Renal pelvis (tissue), 4 donors: ENCODE measurements around the gene ACBD3. TPM values are rescaled to one million over a fixed set of nuclear protein-coding genes. Genes with fewer than 3 reads are reported as not detected.

Source experiments
- DNase-seq: peaks from one replicate; pipeline ENCODE4 v3.0.0-alpha.2; 2013
- polyA plus RNA-seq, 3 donors: library from polyadenylated mRNA; unstranded; fragments of 120-200 nt; gene quantifications; one replicate each; pipeline ENCODE4 v1.2.1, GENCODE V29; 2013; ENCODE audit not compliant: insufficient read length in 3 of 3

ACBD3 gene
- polyA plus RNA-seq, 3 donors, result 42.9 to 57.0 (median 55.0) TPM

DNA sequence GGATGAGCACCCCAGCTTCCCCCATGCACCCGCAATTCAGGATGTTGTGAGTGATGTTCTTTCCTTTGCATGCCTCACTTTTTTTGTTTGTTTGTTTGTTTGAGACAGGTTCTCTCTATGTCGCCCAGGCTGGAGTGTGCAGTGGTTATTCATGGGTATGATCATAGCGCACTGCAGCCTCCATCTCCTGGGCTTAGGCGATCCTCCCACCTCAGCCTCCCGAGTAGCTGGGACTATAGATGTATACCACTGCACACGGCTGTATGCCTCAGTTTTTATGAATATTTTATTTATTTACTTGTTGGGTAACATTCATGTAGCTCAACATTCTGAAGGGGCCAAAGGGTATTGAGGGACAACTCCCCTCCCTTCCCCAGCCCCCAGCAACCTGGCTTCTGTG, 69.2 kb downstream of the ACBD3 start:
- DNase-seq, result no peak

DNA sequence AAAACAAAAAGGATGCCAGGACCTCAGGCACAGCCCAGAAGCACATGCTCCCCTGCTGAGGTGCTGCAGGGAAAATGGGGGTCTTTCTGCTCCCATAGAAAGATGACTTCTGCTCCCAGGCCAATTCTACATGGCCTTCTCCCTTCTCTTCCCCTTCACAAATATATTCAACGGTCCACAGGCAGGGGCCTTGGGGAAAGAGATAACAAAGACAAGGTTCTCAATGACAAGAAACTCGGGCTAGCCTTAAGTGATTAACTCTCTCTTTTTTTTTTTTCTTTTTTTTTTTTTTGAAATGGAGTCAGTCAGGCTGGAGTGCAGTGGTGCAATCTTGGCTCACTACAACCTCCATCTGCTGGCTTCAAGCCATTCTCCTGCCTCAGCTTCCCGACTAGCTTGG, 69.9 kb downstream of the ACBD3 start:
- DNase-seq, result no peak

- DNase-seq, result no peak
These were observed 73.9 kb downstream of the ACBD3 start for GRCh38 chr1:226112626-226113025.

DNA sequence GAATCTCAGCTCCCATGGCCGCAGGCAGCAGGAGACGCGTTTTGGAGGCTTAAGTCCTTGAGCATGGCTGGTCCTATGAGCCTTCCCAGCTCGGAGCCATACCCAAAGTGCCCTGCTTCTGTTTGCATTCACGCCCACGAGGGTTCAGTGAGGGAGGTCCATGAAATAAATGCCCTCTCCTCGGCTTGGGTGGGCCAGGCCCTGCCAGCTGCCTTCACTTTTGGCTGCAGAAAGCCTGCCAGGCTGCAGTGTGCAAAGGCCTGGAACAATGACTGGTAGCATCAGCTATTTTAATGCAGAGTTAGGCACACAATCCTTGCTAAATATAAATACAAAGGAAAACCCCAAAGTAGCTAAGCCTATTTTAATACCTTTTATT, 74.7 kb downstream of the ACBD3 start:
- DNase-seq, result no peak

DNA sequence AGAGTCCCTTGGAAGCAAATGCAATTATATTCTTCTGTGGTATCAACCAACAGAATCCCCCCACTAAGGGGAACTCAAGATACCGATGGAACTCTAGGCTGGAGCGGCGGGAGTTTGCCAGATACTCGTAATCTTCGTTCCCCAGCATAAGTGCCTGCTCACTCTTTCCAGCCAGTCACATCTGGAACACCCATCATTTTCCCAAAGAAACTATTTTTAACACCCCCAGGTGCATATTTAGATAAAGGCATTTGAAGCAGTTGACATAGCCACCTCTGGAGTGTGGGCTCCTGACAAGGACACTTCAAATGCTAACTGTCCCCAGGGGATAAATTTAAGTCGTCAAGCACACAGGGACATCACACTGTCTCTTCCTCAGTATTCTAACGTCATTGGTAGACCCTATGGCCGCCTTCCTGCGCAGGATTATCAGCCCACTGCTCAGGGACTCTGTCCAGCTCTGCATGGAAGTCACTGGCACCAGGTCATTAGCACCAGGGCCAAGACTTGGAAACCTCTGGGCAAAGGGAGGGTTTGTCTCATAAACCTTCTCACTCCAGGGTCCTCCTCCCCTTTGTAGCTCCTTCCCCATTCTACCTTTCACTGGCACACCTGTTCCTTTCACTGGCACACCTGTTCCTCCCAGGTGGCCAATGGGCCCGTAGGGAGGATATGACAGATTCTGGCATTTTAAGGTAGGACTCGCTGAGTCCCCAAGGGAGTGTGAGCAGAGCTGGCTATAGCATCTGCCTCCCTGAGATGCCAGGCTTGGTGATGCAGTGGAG, 75.3 kb downstream of the ACBD3 start:
- no peak for DNase-seq

- DNase-seq, result peak; percentile 74
These were observed 76.1 kb downstream of the ACBD3 start for GRCh38 chr1:226110249-226111097.

GRCh38 chr1:226109829-226110248, 76.7 kb downstream of the ACBD3 start:
- DNase-seq, result peak; percentile 88

- DNase-seq, result no peak
These were observed 77.4 kb downstream of the ACBD3 start for GRCh38 chr1:226108935-226109828.

- no peak for DNase-seq
These were observed 78.8 kb downstream of the ACBD3 start for GRCh38 chr1:226107471-226108460.

DNA sequence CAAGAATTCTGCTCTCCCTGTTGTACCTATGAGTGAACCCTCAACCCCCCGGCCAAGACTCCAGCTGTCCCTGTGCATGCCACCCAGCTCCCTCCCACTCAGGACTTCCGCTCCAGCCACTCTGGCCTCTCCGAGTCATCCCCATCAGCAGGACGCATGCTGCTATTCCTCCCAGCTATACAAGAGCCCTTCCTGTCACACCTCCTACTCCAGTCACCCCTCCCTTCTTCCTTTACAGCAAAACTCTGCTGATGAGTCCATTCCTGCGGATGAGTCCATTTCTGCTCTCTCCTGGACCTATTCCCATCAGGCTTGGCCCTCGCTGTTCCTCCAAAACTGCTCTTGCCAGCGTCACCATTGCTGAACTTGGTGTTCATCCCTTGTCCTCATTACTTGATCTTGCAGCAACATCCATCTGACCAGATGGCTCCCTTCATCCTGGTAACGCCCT, 81.8 kb downstream of the ACBD3 start:
- DNase-seq, result no peak

GRCh38 chr1:226100436-226101391, 85.8 kb downstream of the ACBD3 start:
- DNase-seq, result no peak

- DNase-seq, result no peak
These were observed 87.4 kb downstream of the ACBD3 start for GRCh38 chr1:226098870-226099835.

DNA sequence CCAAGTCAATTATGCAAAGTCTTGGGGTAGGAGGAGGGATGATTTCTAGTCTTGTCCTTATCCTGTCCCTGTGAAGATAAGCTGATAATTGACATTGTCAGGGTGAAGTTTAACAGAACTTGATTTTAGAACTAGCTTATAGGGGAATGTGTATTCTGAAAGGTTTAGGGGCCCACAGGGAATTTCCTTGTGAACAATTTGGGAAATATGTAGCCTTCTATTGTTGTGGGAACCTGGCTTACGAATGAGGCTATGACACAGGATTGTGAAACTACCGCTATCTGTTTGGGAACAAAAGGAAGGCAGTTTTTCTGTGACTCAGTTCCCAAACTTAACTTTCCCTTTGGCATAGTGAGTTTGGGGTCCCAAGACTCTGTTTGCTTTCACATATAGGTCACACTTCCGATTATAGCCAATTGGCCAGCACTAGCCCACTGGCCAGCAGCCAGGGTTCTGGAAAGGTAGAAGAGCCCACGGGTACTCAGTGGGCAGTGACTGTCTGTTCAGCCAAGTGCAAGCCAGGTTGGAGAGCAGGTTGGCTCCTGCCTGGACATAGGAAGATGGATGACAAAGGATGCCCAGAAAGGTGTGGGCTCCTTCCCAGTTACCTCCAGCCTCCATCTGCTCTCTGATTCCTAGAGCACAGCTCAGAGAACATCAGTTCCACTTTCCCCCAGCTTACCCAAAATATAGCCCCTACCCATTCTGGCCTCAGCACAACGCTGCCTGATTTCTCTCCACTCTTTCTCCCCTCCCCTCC, 88.5 kb downstream of the ACBD3 start:
- DNase-seq, result no peak

GRCh38 chr1:226095286-226095685, 91.3 kb downstream of the ACBD3 start:
- DNase-seq, result no peak
